Measurements from ENCODE around the gene HS1BP3.

HS1BP3 gene

DNA sequence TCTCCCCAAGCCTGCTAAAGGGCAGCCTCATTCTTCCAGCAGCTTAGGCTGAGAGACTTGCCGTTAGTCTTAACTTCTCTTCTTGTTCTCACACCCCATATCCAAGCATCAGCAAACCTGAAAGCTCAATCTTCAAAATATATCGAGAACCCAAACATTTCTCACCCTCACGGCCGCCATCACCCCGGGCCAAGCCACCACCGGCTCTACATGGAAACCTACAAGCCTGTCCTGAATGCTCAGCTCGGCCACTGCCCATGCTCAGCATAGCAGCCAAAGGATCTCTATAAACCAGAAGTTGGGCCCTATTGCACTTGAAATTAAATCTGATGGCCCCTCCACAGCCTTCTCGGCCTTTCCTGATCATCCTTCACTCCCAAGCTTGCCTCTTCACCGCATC lies 2.1 kb downstream of the HS1BP3 start:
- H3K4me1 ChIP-seq (ENCODE audit: control insufficient read depth in 1 of 2, insufficient read depth in 2 of 2, low read length in 2 of 2) = peaks cover 6 to 14% of the 10 kb centered on the region in 2 experiments
- H3K9me3 ChIP-seq (ENCODE audit: insufficient read depth, low read depth, low read length) = peaks cover 3% of the 10 kb centered on the region
- no peak overlapping the region for H2BK12ac ChIP-seq (ENCODE audit: low read length)
- no peak overlapping the region for H3K9ac ChIP-seq (ENCODE audit: low read length)
- H4K91ac ChIP-seq (ENCODE audit: low read depth, low read length) = no peak overlapping the region
- H3K23ac ChIP-seq (ENCODE audit: low read length) = no peak overlapping the region
- no peak overlapping the region for H3K14ac ChIP-seq (ENCODE audit: low read length)
- no peak overlapping the region for H3K27ac ChIP-seq (ENCODE audit: low read depth, low read length)
- H3K36me3 ChIP-seq (ENCODE audit: control insufficient read depth in 1 of 2, insufficient read depth in 2 of 2, low read length in 2 of 2) = peaks cover 9 to 13% of the 10 kb centered on the region in 2 experiments
- no peak overlapping the region for H3K18ac ChIP-seq (ENCODE audit: low read length)
- H3K4ac ChIP-seq (ENCODE audit: low read depth, low read length) = no peak overlapping the region
- no peaks in the 10 kb centered on the region for H3K27me3 ChIP-seq (ENCODE audit: insufficient read depth, low read length)
- H3K4me3 ChIP-seq (ENCODE audit: low read depth, low read length) = no peak overlapping the region
- WGBS (ENCODE audit: extremely low coverage, insufficient coverage, insufficient read length) = no CpG with 5 or more reads among the region's 9 CpGs
- no peak overlapping the region for H2AFZ ChIP-seq (ENCODE audit: insufficient read depth, low read length, poor library complexity)
- no peak for DNase-seq
- peaks cover 5% of the 10 kb centered on the region for H3K79me2 ChIP-seq (ENCODE audit: control insufficient read depth, insufficient read depth, low read length, poor library complexity)
- no peak overlapping the region for H2BK120ac ChIP-seq (ENCODE audit: insufficient read depth, low read length, poor library complexity)
- no peak overlapping the region for H4K8ac ChIP-seq (ENCODE audit: low read depth, low read length)
- H3K79me1 ChIP-seq (ENCODE audit: low read length) = peaks cover 12% of the 10 kb centered on the region
- H3K4me2 ChIP-seq (ENCODE audit: low read length) = no peak overlapping the region
- H2AK5ac ChIP-seq (ENCODE audit: low read length) = no peak overlapping the region
- H4K12ac ChIP-seq (ENCODE audit: low read depth, low read length) = no peak overlapping the region
- H2BK5ac ChIP-seq (ENCODE audit: low read depth, low read length, poor library complexity) = no peak overlapping the region

DNA sequence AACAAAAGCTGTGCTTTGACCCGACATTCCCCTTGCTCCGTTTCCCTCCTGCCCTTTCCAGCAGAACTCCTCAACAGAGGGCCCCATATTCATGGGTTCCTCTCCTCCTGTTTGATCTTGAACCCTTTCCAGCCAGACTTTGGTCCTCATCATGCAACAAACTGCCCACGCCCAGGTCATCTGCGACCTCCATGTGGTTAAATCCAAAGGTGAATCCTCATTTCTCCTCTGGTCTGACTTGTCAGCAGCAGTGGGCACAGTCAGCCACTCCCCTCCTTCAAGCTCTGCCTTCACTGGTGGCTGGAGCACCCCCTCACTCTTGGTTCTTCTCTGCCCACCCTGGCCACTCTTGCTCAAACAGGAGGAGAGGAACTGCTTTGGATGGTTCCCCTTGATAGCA lies 2.7 kb downstream of the HS1BP3 start:
- H3K4me2 ChIP-seq (ENCODE audit: low read length) = no peak overlapping the region
- no peak overlapping the region for H2AFZ ChIP-seq (ENCODE audit: insufficient read depth, low read length, poor library complexity)
- H2BK120ac ChIP-seq (ENCODE audit: insufficient read depth, low read length, poor library complexity) = no peak overlapping the region
- H4K91ac ChIP-seq (ENCODE audit: low read depth, low read length) = no peak overlapping the region
- no peak overlapping the region for H2BK5ac ChIP-seq (ENCODE audit: low read depth, low read length, poor library complexity)
- H3K79me1 ChIP-seq (ENCODE audit: low read length) = peaks cover 12% of the 10 kb centered on the region
- no peak overlapping the region for H3K4me3 ChIP-seq (ENCODE audit: low read depth, low read length)
- no CpG with 5 or more reads among the region's 4 CpGs for WGBS (ENCODE audit: extremely low coverage, insufficient coverage, insufficient read length)
- peaks cover 5% of the 10 kb centered on the region for H3K79me2 ChIP-seq (ENCODE audit: control insufficient read depth, insufficient read depth, low read length, poor library complexity)
- H3K36me3 ChIP-seq (ENCODE audit: control insufficient read depth in 1 of 2, insufficient read depth in 2 of 2, low read length in 2 of 2) = peaks cover 9 to 15% of the 10 kb centered on the region in 2 experiments
- no peak overlapping the region for H3K4ac ChIP-seq (ENCODE audit: low read depth, low read length)
- peaks cover 6 to 14% of the 10 kb centered on the region in 2 experiments for H3K4me1 ChIP-seq (ENCODE audit: control insufficient read depth in 1 of 2, insufficient read depth in 2 of 2, low read length in 2 of 2)
- no peak overlapping the region for H3K27ac ChIP-seq (ENCODE audit: low read depth, low read length)
- H4K8ac ChIP-seq (ENCODE audit: low read depth, low read length) = no peak overlapping the region
- DNase-seq = no peak
- H3K18ac ChIP-seq (ENCODE audit: low read length) = no peak overlapping the region
- no peak overlapping the region for H3K23ac ChIP-seq (ENCODE audit: low read length)
- H4K12ac ChIP-seq (ENCODE audit: low read depth, low read length) = no peak overlapping the region
- H3K14ac ChIP-seq (ENCODE audit: low read length) = no peak overlapping the region
- peaks cover 3% of the 10 kb centered on the region for H3K9me3 ChIP-seq (ENCODE audit: insufficient read depth, low read depth, low read length)
- H3K27me3 ChIP-seq (ENCODE audit: insufficient read depth, low read length) = no peaks in the 10 kb centered on the region
- H2AK5ac ChIP-seq (ENCODE audit: low read length) = no peak overlapping the region
- no peak overlapping the region for H2BK12ac ChIP-seq (ENCODE audit: low read length)
- no peak overlapping the region for H3K9ac ChIP-seq (ENCODE audit: low read length)

DNA sequence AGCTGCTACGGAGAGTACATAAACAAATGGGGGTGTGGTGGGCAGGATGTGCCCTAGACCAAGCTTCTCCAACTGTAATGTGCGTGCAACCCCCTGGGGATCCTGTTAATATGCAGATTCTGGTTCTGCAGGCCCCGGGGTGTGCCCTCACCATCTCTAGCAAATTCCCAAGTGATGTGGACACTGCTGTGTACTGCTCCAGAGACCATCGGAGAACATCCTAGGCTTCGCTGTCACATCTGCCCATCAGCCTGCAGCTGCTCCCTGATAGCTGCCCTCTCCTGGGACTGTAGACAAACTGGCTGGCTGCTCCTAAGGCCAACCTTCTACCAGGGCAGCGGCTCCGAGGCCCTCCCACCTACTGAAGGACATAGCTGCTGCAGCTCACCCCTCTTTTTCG lies 3.2 kb downstream of the HS1BP3 start:
- no peak overlapping the region for H3K27ac ChIP-seq (ENCODE audit: low read depth, low read length)
- no peak overlapping the region for H3K9ac ChIP-seq (ENCODE audit: low read length)
- DNase-seq = no peak
- no peak overlapping the region for H3K4me2 ChIP-seq (ENCODE audit: low read length)
- peaks cover 12% of the 10 kb centered on the region for H3K79me1 ChIP-seq (ENCODE audit: low read length)
- peaks cover 5% of the 10 kb centered on the region for H3K79me2 ChIP-seq (ENCODE audit: control insufficient read depth, insufficient read depth, low read length, poor library complexity)
- H3K4me3 ChIP-seq (ENCODE audit: low read depth, low read length) = no peak overlapping the region
- peaks cover 9 to 18% of the 10 kb centered on the region in 2 experiments for H3K36me3 ChIP-seq (ENCODE audit: control insufficient read depth in 1 of 2, insufficient read depth in 2 of 2, low read length in 2 of 2)
- no peak overlapping the region for H3K23ac ChIP-seq (ENCODE audit: low read length)
- no CpG with 5 or more reads among the region's 8 CpGs for WGBS (ENCODE audit: extremely low coverage, insufficient coverage, insufficient read length)
- no peak overlapping the region for H3K4ac ChIP-seq (ENCODE audit: low read depth, low read length)
- H3K14ac ChIP-seq (ENCODE audit: low read length) = no peak overlapping the region
- peaks cover 3% of the 10 kb centered on the region for H3K9me3 ChIP-seq (ENCODE audit: insufficient read depth, low read depth, low read length)
- H2BK5ac ChIP-seq (ENCODE audit: low read depth, low read length, poor library complexity) = no peak overlapping the region
- no peak overlapping the region for H2BK120ac ChIP-seq (ENCODE audit: insufficient read depth, low read length, poor library complexity)
- no peak overlapping the region for H2BK12ac ChIP-seq (ENCODE audit: low read length)
- H4K8ac ChIP-seq (ENCODE audit: low read depth, low read length) = no peak overlapping the region
- no peak overlapping the region for H3K18ac ChIP-seq (ENCODE audit: low read length)
- no peaks in the 10 kb centered on the region for H3K27me3 ChIP-seq (ENCODE audit: insufficient read depth, low read length)
- no peak overlapping the region for H2AFZ ChIP-seq (ENCODE audit: insufficient read depth, low read length, poor library complexity)
- no peak overlapping the region for H4K12ac ChIP-seq (ENCODE audit: low read depth, low read length)
- peaks cover 6 to 14% of the 10 kb centered on the region in 2 experiments for H3K4me1 ChIP-seq (ENCODE audit: control insufficient read depth in 1 of 2, insufficient read depth in 2 of 2, low read length in 2 of 2)
- no peak overlapping the region for H2AK5ac ChIP-seq (ENCODE audit: low read length)
- H4K91ac ChIP-seq (ENCODE audit: low read depth, low read length) = no peak overlapping the region

DNA sequence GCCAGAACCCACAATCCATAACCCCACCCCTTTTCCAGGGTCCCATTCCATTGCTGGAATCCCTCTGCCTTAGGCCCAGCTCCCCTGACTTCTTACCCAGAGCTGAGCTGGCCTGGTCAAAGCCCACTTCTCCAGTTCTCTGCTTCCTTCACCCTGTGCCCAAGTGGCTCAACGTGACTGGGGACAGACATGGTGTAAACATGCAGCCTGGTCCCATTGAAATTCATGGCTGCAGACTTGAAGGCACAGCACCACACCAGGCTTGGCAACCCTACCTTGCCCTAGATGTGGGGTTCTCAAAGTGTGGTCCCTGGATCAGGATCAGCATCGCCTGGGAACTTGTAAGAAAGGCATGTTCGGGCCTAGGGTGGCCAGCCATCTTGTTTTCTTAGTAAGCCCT lies 3.7 kb downstream of the HS1BP3 start:
- Histone ChIP-seq H2BK120ac (ENCODE audit: insufficient read depth, low read length, poor library complexity) (no peak overlapping the region), H4K91ac (ENCODE audit: low read depth, low read length) (no peak overlapping the region)

More for the DNA sequence above, 3.7 kb downstream of the HS1BP3 start:
- Histone ChIP-seq H3K4me1 (ENCODE audit: control insufficient read depth in 1 of 2, insufficient read depth in 2 of 2, low read length in 2 of 2) (peaks cover 6 to 14% of the 10 kb centered on the region in 2 experiments), H3K23ac (ENCODE audit: low read length) (no peak overlapping the region), H2AK5ac (ENCODE audit: low read length) (no peak overlapping the region), H3K4ac (ENCODE audit: low read depth, low read length) (no peak overlapping the region), H4K12ac (ENCODE audit: low read depth, low read length) (no peak overlapping the region), H4K8ac (ENCODE audit: low read depth, low read length) (no peak overlapping the region), H3K4me3 (ENCODE audit: low read depth, low read length) (no peak overlapping the region), H2BK5ac (ENCODE audit: low read depth, low read length, poor library complexity) (no peak overlapping the region), H3K14ac (ENCODE audit: low read length) (no peak overlapping the region), H3K79me2 (ENCODE audit: control insufficient read depth, insufficient read depth, low read length, poor library complexity) (peaks cover 5% of the 10 kb centered on the region), H3K36me3 (ENCODE audit: control insufficient read depth in 1 of 2, insufficient read depth in 2 of 2, low read length in 2 of 2) (peaks cover 9 to 18% of the 10 kb centered on the region in 2 experiments), H3K18ac (ENCODE audit: low read length) (no peak overlapping the region), H3K4me2 (ENCODE audit: low read length) (no peak overlapping the region), H3K9me3 (ENCODE audit: insufficient read depth, low read depth, low read length) (peaks cover 3% of the 10 kb centered on the region), H2BK12ac (ENCODE audit: low read length) (no peak overlapping the region), H3K79me1 (ENCODE audit: low read length) (peaks cover 12% of the 10 kb centered on the region), H2AFZ (ENCODE audit: insufficient read depth, low read length, poor library complexity) (no peak overlapping the region), H3K27ac (ENCODE audit: low read depth, low read length) (no peak overlapping the region), H3K27me3 (ENCODE audit: insufficient read depth, low read length) (no peaks in the 10 kb centered on the region), H3K9ac (ENCODE audit: low read length) (no peak overlapping the region)
- no peak for DNase-seq
- no CpG with 5 or more reads among the region's 3 CpGs for WGBS (ENCODE audit: extremely low coverage, insufficient coverage, insufficient read length)
